ENCODE results near the gene PTRH1.

PTRH1 gene

GRCh38 chr9:127693143-127693542 lies 22.3 kb downstream of the PTRH1 start:
- DNase-seq: no peak

GRCh38 chr9:127692071-127692470 lies 23.4 kb downstream of the PTRH1 start:
- DNase-seq: no peak

GRCh38 chr9:127690735-127691134 lies 24.7 kb downstream of the PTRH1 start:
- DNase-seq: no peak

GRCh38 chr9:127689329-127690000 lies 26.0 kb downstream of the PTRH1 start:
- no peak for DNase-seq

- DNase-seq: no peak
These were observed 28.7 kb downstream of the PTRH1 start for GRCh38 chr9:127686461-127687393.

GRCh38 chr9:127684576-127684975 lies 30.9 kb downstream of the PTRH1 start:
- DNase-seq: peak; percentile 90

GRCh38 chr9:127683723-127684122 lies 31.7 kb downstream of the PTRH1 start:
- peak; percentile 71 for DNase-seq

- no peak for DNase-seq
These were observed 32.9 kb downstream of the PTRH1 start for GRCh38 chr9:127682351-127683136.

GRCh38 chr9:127680846-127681245 lies 34.6 kb downstream of the PTRH1 start:
- no peak for DNase-seq

GRCh38 chr9:127680226-127680625 lies 35.2 kb downstream of the PTRH1 start:
- no peak for DNase-seq

- no peak for DNase-seq
These were observed 36.0 kb downstream of the PTRH1 start for GRCh38 chr9:127679506-127679905.

GRCh38 chr9:127676638-127677037 lies 38.8 kb downstream of the PTRH1 start:
- no peak for DNase-seq

GRCh38 chr9:127673234-127673633 lies 42.2 kb downstream of the PTRH1 start:
- DNase-seq: no peak

GRCh38 chr9:127667906-127668305 lies 47.6 kb downstream of the PTRH1 start:
- DNase-seq: no peak

GRCh38 chr9:127667127-127667844 lies 48.2 kb downstream of the PTRH1 start:
- no peak for DNase-seq

GRCh38 chr9:127664678-127665507 lies 50.6 kb downstream of the PTRH1 start:
- no peak for DNase-seq

- DNase-seq: no peak
These were observed 51.2 kb downstream of the PTRH1 start for GRCh38 chr9:127664324-127664677.

All from EL (cell line).